Caco-2 (cell line): ENCODE data around the gene CAMSAP1. TPM values are rescaled to one million over a fixed set of nuclear protein-coding genes. Genes with fewer than 3 reads are reported as not detected.

Experiments used
- BruUV-seq: library from RNA; stranded (reverse); fragments of 400-500 nt; replicated peaks from 2 replicates; lab custom pipeline; 2021; lab: Mats Ljungman, UMichigan
- CTCF ChIA-PET: fragments of 300-600 bp; sonication (Branson Sonifier 250); formaldehyde crosslinking; loops from one replicate; lab custom pipeline; 2022; ENCODE audit warnings: antibody characterized with exemption; lab: Charles Lee
- POLR2A ChIA-PET: fragments of 300-600 bp; sonication (Branson Sonifier 250); formaldehyde crosslinking; loops from one replicate; lab custom pipeline; 2022; ENCODE audit warnings: antibody characterized with exemption; lab: Charles Lee
- DNase-seq, 2 experiments: peaks; one replicate each; pipeline versions ENCODE4 v3.0.0 to v3.0.0-alpha.2; 2020 to 2022
- H3K27me3 ChIP-seq: replicated peaks from 2 replicates; pipeline ENCODE4 v1.6.0; 2011; ENCODE audit warnings: low read length; ENCODE audit not compliant: control insufficient read depth, insufficient read depth
- H3K36me3 ChIP-seq: 2 replicates; pipeline ENCODE4 v1.5.1; 2011; ENCODE audit warnings: low read length; ENCODE audit not compliant: control insufficient read depth, insufficient read depth
- H3K4me1 ChIP-seq: fragments of 250-450 bp; sonication (Bioruptor Pico); 2 replicates; pipeline ENCODE4 v1.5.1; 2020; ENCODE audit warnings: mild to moderate bottlenecking
- H3K4me3 ChIP-seq: 2 replicates; pipeline ENCODE4 v1.5.1; 2011; ENCODE audit warnings: low read depth, mild to moderate bottlenecking, control low read depth, low read length
- H3K9me3 ChIP-seq: fragments of 250-450 bp; sonication (Bioruptor Pico); 2 replicates; pipeline ENCODE4 v1.5.1; 2020; ENCODE audit warnings: mild to moderate bottlenecking, moderate library complexity
- H3K27ac Mint-ChIP-seq: one replicate; pipeline ENCODE4 v1.8.0; 2022; ENCODE audit warnings: mixed read lengths; ENCODE audit not compliant: unreplicated experiment
- H3K27me3 Mint-ChIP-seq: one replicate; pipeline ENCODE4 v1.8.0; 2022; ENCODE audit warnings: mixed read lengths; ENCODE audit not compliant: insufficient read depth, unreplicated experiment
- H3K36me3 Mint-ChIP-seq: one replicate; pipeline ENCODE4 v1.8.0; 2022; ENCODE audit warnings: mild to moderate bottlenecking, mixed read lengths; ENCODE audit not compliant: insufficient read depth, unreplicated experiment
- H3K4me1 Mint-ChIP-seq: one replicate; pipeline ENCODE4 v1.8.0; 2022; ENCODE audit warnings: low read depth, mixed read lengths; ENCODE audit not compliant: unreplicated experiment
- H3K4me3 Mint-ChIP-seq: one replicate; pipeline ENCODE4 v1.8.0; 2022; ENCODE audit warnings: mild to moderate bottlenecking, moderate library complexity, mixed read lengths; ENCODE audit not compliant: unreplicated experiment
- H3K9me3 Mint-ChIP-seq: one replicate; pipeline ENCODE4 v1.8.0; 2022; ENCODE audit warnings: mixed read lengths; ENCODE audit not compliant: unreplicated experiment
- intact Hi-C: fragments of 100-400 bp; cut with micrococcal nuclease; formaldehyde crosslinking; loops from one replicate; pipeline ENCODE4 v1.10.0; 2022; ENCODE audit not compliant: unreplicated experiment
- total RNA-seq: library from RNA; stranded (reverse); gene quantifications from 2 replicates; pipeline ENCODE4 v1.2.3, GENCODE V29; 2022
- TF ChIP-seq, protein P1 (sequence below), 2 experiments: fragments of 200-600 bp in 1 of 2; IDR thresholded peaks; 1 replicate in 1 of 2; 2 replicates in 1 of 2; pipeline versions ENCODE4 v1.5.1 to v1.8.0; 2011 to 2022; ENCODE audit warnings: antibody characterized with exemption in 1 of 2, control low read depth in 1 of 2, inconsistent platforms in 1 of 2, low read depth in 1 of 2, low read length in 1 of 2, mild to moderate bottlenecking in 1 of 2, moderate library complexity in 1 of 2; ENCODE audit not compliant: insufficient read depth in 1 of 2, severe bottlenecking in 1 of 2, unreplicated experiment in 1 of 2

Gene CAMSAP1
- total RNA-seq, 1 experiment from 2014 or later = 31.3 TPM

GRCh38 chr9:135879237-135879601 lies 28.1 kb downstream of the CAMSAP1 start:
- TF ChIP-seq, protein P1, sequence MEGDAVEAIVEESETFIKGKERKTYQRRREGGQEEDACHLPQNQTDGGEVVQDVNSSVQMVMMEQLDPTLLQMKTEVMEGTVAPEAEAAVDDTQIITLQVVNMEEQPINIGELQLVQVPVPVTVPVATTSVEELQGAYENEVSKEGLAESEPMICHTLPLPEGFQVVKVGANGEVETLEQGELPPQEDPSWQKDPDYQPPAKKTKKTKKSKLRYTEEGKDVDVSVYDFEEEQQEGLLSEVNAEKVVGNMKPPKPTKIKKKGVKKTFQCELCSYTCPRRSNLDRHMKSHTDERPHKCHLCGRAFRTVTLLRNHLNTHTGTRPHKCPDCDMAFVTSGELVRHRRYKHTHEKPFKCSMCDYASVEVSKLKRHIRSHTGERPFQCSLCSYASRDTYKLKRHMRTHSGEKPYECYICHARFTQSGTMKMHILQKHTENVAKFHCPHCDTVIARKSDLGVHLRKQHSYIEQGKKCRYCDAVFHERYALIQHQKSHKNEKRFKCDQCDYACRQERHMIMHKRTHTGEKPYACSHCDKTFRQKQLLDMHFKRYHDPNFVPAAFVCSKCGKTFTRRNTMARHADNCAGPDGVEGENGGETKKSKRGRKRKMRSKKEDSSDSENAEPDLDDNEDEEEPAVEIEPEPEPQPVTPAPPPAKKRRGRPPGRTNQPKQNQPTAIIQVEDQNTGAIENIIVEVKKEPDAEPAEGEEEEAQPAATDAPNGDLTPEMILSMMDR (IDR thresholded peaks at IDR 0.05; ENCODE audit: insufficient read depth in 1 of 2, low read depth in 1 of 2, low read length in 1 of 2, severe bottlenecking in 1 of 2, unreplicated experiment in 1 of 2) = no peak
- Mint-ChIP-seq H3K27ac (no peak overlapping the region), H3K27me3 (no peaks in the 10 kb centered on the region), H3K36me3 (peaks cover 31% of the 10 kb centered on the region), H3K4me1 (peaks cover 4% of the 10 kb centered on the region), H3K9me3 (no peaks in the 10 kb centered on the region), H3K4me3 (no peak overlapping the region)
- no peaks in the 10 kb centered on the region for H3K4me1 ChIP-seq
- H3K4me3 ChIP-seq = no peak overlapping the region
- H3K9me3 ChIP-seq = no peaks in the 10 kb centered on the region
- no peak for DNase-seq
- intact Hi-C loops = no loop called here
- no peaks in the 10 kb centered on the region for H3K27me3 ChIP-seq
- CTCF ChIA-PET = no interaction called here
- POLR2A ChIA-PET = no interaction called here
- no TSS peak for BruUV-seq
- no peaks in the 10 kb centered on the region; the same call in 1 of the 2 replicates for H3K36me3 ChIP-seq

- Histone ChIP-seq H3K27me3 (no peaks in the 10 kb centered on the region), H3K4me1 (no peaks in the 10 kb centered on the region), H3K4me3 (no peak overlapping the region), H3K36me3 (no peaks in the 10 kb centered on the region), H3K9me3 (no peaks in the 10 kb centered on the region)
- ChIA-PET POLR2A (no interaction called here), CTCF (no interaction called here)
- no TSS peak for BruUV-seq
- H3K4me1 Mint-ChIP-seq = no peaks in the 10 kb centered on the region
- DNase-seq = no peak
- no peak overlapping the region for H3K4me3 Mint-ChIP-seq
- TF ChIP-seq, protein P1 (IDR thresholded peaks at IDR 0.05; ENCODE audit: insufficient read depth in 1 of 2, low read depth in 1 of 2, low read length in 1 of 2, severe bottlenecking in 1 of 2, unreplicated experiment in 1 of 2) = no peak
- intact Hi-C loops = no loop called here
- peaks cover 31% of the 10 kb centered on the region for H3K36me3 Mint-ChIP-seq
- no peaks in the 10 kb centered on the region for H3K9me3 Mint-ChIP-seq
- H3K27me3 Mint-ChIP-seq = no peaks in the 10 kb centered on the region
- no peak overlapping the region for H3K27ac Mint-ChIP-seq
Measured at GRCh38 chr9:135878528-135879236, 28.7 kb downstream of the CAMSAP1 start.

- Mint-ChIP-seq H3K36me3 (peaks cover 31% of the 10 kb centered on the region), H3K4me1 (no peaks in the 10 kb centered on the region), H3K4me3 (no peak overlapping the region), H3K27me3 (no peaks in the 10 kb centered on the region), H3K27ac (no peak overlapping the region), H3K9me3 (no peaks in the 10 kb centered on the region)
- no peak for DNase-seq
- ChIA-PET CTCF (interaction anchor here (0.6 kb wide), 1 partner anchor 16 kb away, joined by 4 read pairs; no protein-coding TSS in a partner anchor), POLR2A (no interaction called here)
- intact Hi-C loops = no loop called here
- no peak overlapping the region for H3K4me3 ChIP-seq
- no peaks in the 10 kb centered on the region for H3K36me3 ChIP-seq
- H3K27me3 ChIP-seq = no peaks in the 10 kb centered on the region
- TF ChIP-seq, protein P1 (IDR thresholded peaks at IDR 0.05; ENCODE audit: insufficient read depth in 1 of 2, low read depth in 1 of 2, low read length in 1 of 2, severe bottlenecking in 1 of 2, unreplicated experiment in 1 of 2) = no peak
- no peaks in the 10 kb centered on the region for H3K4me1 ChIP-seq
- no peaks in the 10 kb centered on the region for H3K9me3 ChIP-seq
- no TSS peak for BruUV-seq
Measured at GRCh38 chr9:135877791-135878527, 29.4 kb downstream of the CAMSAP1 start.
